IMR-90 (cell line): ENCODE measurements around the gene MAP3K13. TPM values are rescaled to one million over a fixed set of nuclear protein-coding genes. Genes with fewer than 3 reads are reported as not detected.

Experiments used
- ATAC-seq: fragments of 200-7000 bp; cut with Tn5 transposase; 2 replicates; pipeline ENCODE4 v1.9.1; 2020; ENCODE audit warnings: low read depth, mild to moderate bottlenecking, moderate library complexity
- BruUV-seq: library from RNA; stranded (reverse); fragments of 400-500 nt; replicated peaks from 2 replicates; lab custom pipeline; 2021; lab: Mats Ljungman, UMichigan
- CTCF ChIA-PET: fragments of 300-600 bp; formaldehyde crosslinking; extraction: SDS; loops from one replicate; lab custom pipeline; 2021; ENCODE audit warnings: antibody characterized with exemption; lab: Yijun Ruan, JAX
- POLR2A ChIA-PET: fragments of 300-600 bp; sonication (Branson Sonifier 250); formaldehyde crosslinking; loops from one replicate; lab custom pipeline; 2022; ENCODE audit warnings: antibody characterized with exemption; ENCODE audit not compliant: unreplicated experiment; lab: Charles Lee
- DNase-seq: peaks from one replicate; pipeline ENCODE4 v3.0.0; 2013
- H2AFZ ChIP-seq: replicated peaks from 2 replicates; pipeline ENCODE3; 2013; ENCODE audit warnings: low read length, mild to moderate bottlenecking; ENCODE audit not compliant: poor library complexity
- H2AK5ac ChIP-seq: 2 replicates; pipeline ENCODE4 v1.6.1; 2013; ENCODE audit warnings: low read depth, low read length, inconsistent platforms
- H2AK9ac ChIP-seq: replicated peaks from 2 replicates; pipeline ENCODE3; 2013; ENCODE audit warnings: mild to moderate bottlenecking, low read depth, low read length, moderate library complexity; ENCODE audit not compliant: poor library complexity
- H2BK120ac ChIP-seq: 2 replicates; pipeline ENCODE4 v1.6.1; 2013; ENCODE audit warnings: low read depth, low read length, inconsistent platforms
- H2BK15ac ChIP-seq: 3 replicates; pipeline ENCODE4 v1.6.1; 2013; ENCODE audit warnings: low read depth, low read length, inconsistent platforms
- H2BK20ac ChIP-seq: 2 replicates; pipeline ENCODE4 v1.6.1; 2013; ENCODE audit warnings: low read depth, mild to moderate bottlenecking, inconsistent platforms, low read length, moderate library complexity
- H2BK5ac ChIP-seq: 2 replicates; pipeline ENCODE4 v1.6.1; 2013; ENCODE audit warnings: mild to moderate bottlenecking, low read depth, low read length, inconsistent platforms; ENCODE audit not compliant: poor library complexity, severe bottlenecking
- H3K14ac ChIP-seq: replicated peaks from 2 replicates; pipeline ENCODE4 v1.6.1; 2013; ENCODE audit warnings: low read depth, low read length, inconsistent platforms
- H3K18ac ChIP-seq: 2 replicates; pipeline ENCODE4 v1.6.1; 2013; ENCODE audit warnings: low read depth, low read length, control low read depth
- H3K23ac ChIP-seq: 2 replicates; pipeline ENCODE4 v1.6.1; 2013; ENCODE audit warnings: low read depth, low read length, inconsistent platforms
- H3K27ac ChIP-seq: 2 replicates; pipeline ENCODE4 v1.5.1; 2013; ENCODE audit warnings: mild to moderate bottlenecking, control low read depth, low read length; ENCODE audit not compliant: insufficient read depth
- H3K27me3 ChIP-seq: 2 replicates; pipeline ENCODE4 v1.6.1; 2013; ENCODE audit warnings: low read length; ENCODE audit not compliant: control insufficient read depth, insufficient read depth
- H3K36me3 ChIP-seq: 2 replicates; pipeline ENCODE4 v1.6.1; 2013; ENCODE audit warnings: low read length, mixed read lengths; ENCODE audit not compliant: control insufficient read depth, insufficient read depth
- H3K4ac ChIP-seq: 2 replicates; pipeline ENCODE4 v1.6.1; 2013; ENCODE audit warnings: low read depth, low read length, inconsistent platforms
- H3K4me1 ChIP-seq: 2 replicates; pipeline ENCODE4 v1.6.1; 2013; ENCODE audit warnings: low read length, mixed read lengths; ENCODE audit not compliant: control insufficient read depth, insufficient read depth
- H3K4me2 ChIP-seq: 2 replicates; pipeline ENCODE4 v1.6.1; 2013; ENCODE audit warnings: low read depth, mild to moderate bottlenecking, control low read depth, low read length, moderate library complexity
- H3K4me3 ChIP-seq: 2 replicates; pipeline ENCODE4 v1.5.1; 2013; ENCODE audit warnings: low read depth, mild to moderate bottlenecking, control low read depth, low read length, moderate library complexity; ENCODE audit not compliant: insufficient read depth
- H3K56ac ChIP-seq: 2 replicates; pipeline ENCODE4 v1.6.1; 2013; ENCODE audit warnings: low read length, inconsistent platforms; ENCODE audit not compliant: insufficient read depth; ENCODE audit errors: extremely low read depth
- H3K79me1 ChIP-seq, 2 experiments: 2 replicates each; pipeline ENCODE4 v1.6.1; 2013; ENCODE audit warnings: low read length in 2 of 2, inconsistent platforms in 1 of 2, low read depth in 1 of 2
- H3K9ac ChIP-seq: 2 replicates; pipeline ENCODE4 v1.6.1; 2013; ENCODE audit warnings: low read depth, low read length, control low read depth
- H3K9me1 ChIP-seq: 2 replicates; pipeline ENCODE4 v1.6.1; 2013; ENCODE audit warnings: low read length, inconsistent platforms; ENCODE audit not compliant: insufficient read depth
- H3K9me3 ChIP-seq: 2 replicates; pipeline ENCODE4 v1.6.1; 2013; ENCODE audit warnings: low read length; ENCODE audit not compliant: control insufficient read depth, insufficient read depth
- H4K20me1 ChIP-seq: 2 replicates; pipeline ENCODE4 v1.6.1; 2013; ENCODE audit warnings: low read length, inconsistent platforms; ENCODE audit not compliant: insufficient read depth
- H4K5ac ChIP-seq: 2 replicates; pipeline ENCODE4 v1.6.1; 2013; ENCODE audit warnings: mild to moderate bottlenecking, low read depth, low read length, control low read depth
- H4K8ac ChIP-seq, 2 experiments: 2 replicates each; pipeline ENCODE4 v1.6.1; 2013; ENCODE audit warnings: low read depth in 2 of 2, low read length in 2 of 2, control low read depth in 1 of 2, inconsistent platforms in 1 of 2
- H4K91ac ChIP-seq: 2 replicates; pipeline ENCODE4 v1.6.1; 2013; ENCODE audit warnings: low read depth, low read length, inconsistent platforms; ENCODE audit not compliant: insufficient read depth
- CEBPB ChIP-seq: IDR thresholded peaks from 2 replicates; pipeline ENCODE4 v1.6.1; 2012; ENCODE audit warnings: low read depth, low read length, improper control_type of control experiment
- CHD1 ChIP-seq: IDR thresholded peaks from 2 replicates; pipeline ENCODE4 v1.6.1; 2012; ENCODE audit warnings: low read depth, low read length, improper control_type of control experiment
- MAFK ChIP-seq: IDR thresholded peaks from 2 replicates; pipeline ENCODE4 v1.6.1; 2012; ENCODE audit warnings: low read depth, low read length, improper control_type of control experiment
- MAZ ChIP-seq: IDR thresholded peaks from 2 replicates; pipeline ENCODE4 v1.6.1; 2012; ENCODE audit warnings: low read depth, mild to moderate bottlenecking, low read length, improper control_type of control experiment, moderate library complexity, borderline replicate concordance
- MXI1 ChIP-seq: IDR thresholded peaks from 2 replicates; pipeline ENCODE4 v1.6.1; 2012; ENCODE audit warnings: low read depth, mild to moderate bottlenecking, low read length, moderate library complexity, borderline replicate concordance
- NFE2L2 ChIP-seq: fragments of 150-350 bp; IDR thresholded peaks from 2 replicates; pipeline ENCODE4 v1.6.1; 2016; ENCODE audit warnings: low read depth, mild to moderate bottlenecking, low read length
- POLR2A ChIP-seq: IDR thresholded peaks from 2 replicates; pipeline ENCODE4 v1.6.1; 2012; ENCODE audit warnings: mild to moderate bottlenecking, low read depth, low read length
- RCOR1 ChIP-seq: IDR thresholded peaks from 2 replicates; pipeline ENCODE4 v1.6.1; 2012; ENCODE audit warnings: mild to moderate bottlenecking, low read length, improper control_type of control experiment; ENCODE audit not compliant: insufficient replicate concordance
- WGBS, 2 experiments: methylation state at CpG; one replicate each; pipeline versions ENCODE4 v1.1.5 to v1.1.7; 2013; ENCODE audit warnings: missing lambda C conversion rate in 2 of 2; ENCODE audit not compliant: insufficient read length in 1 of 2; ENCODE audit errors: extremely low coverage in 2 of 2; 5-methylcytosine and 5-hydroxymethylcytosine counted together
- dilution Hi-C: fragments of 300-500 bp; cut with HindIII; formaldehyde crosslinking; loops from one replicate; pipeline ENCODE4 v1.14.3; 2018; ENCODE audit warnings: low sequenced_read_pairs; ENCODE audit not compliant: unreplicated experiment
- in situ Hi-C: fragments of 300-500 bp; cut with MboI; formaldehyde crosslinking; loops from 3 replicates; pipeline ENCODE4 v1.14.3; 2019; ENCODE audit warnings: low sequenced_read_pairs, inconsistent platforms, mixed read lengths
- intact Hi-C: fragments of 100-400 bp; cut with micrococcal nuclease; formaldehyde crosslinking; loops from 2 replicates; pipeline ENCODE4 v1.10.0; 2022
- polyA plus RNA-seq, 3 experiments: library from polyadenylated mRNA; depleted of rRNA; stranded (reverse); fragments of >200 nt; gene quantifications; 2 replicates each; pipeline ENCODE4 v1.2.3, GENCODE V29; 2012; ENCODE audit warnings: low replicate concordance in 1 of 3
- total RNA-seq: library from RNA; depleted of rRNA; stranded (reverse); fragments of >200 nt; gene quantifications from 2 replicates; pipeline ENCODE4 v1.2.3, GENCODE V29; 2012
- TF ChIP-seq, protein P1 (sequence below): conservative IDR thresholded peaks from 2 replicates; pipeline ENCODE4 v1.5.1; 2012; ENCODE audit warnings: mild to moderate bottlenecking, low read depth, low read length, improper control_type of control experiment

Gene MAP3K13
- total and polyA plus RNA-seq, 2 of the 4 experiments (the other 2 are of a cell fraction), result 9.9 to 17.6 TPM

DNA sequence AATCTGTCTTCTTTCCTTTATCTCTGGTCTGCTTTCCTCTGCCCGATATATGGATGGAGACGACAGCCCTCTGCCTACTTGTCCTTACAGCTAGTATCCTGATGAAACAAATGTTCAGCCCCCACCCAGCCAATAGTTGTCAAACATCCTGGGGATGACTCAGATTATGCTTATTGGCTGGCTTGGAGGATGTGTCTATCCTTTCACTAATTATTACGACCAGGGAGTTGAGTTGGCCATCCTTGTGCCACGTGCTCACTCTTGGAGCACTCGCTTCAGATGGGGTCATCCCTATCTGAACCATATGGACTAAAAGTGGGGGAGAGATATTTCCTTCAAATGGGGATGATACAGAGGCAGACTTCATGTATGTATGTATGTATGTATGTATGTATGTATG, 6.4 kb upstream of the MAP3K13 start:
- DNase-seq, result no peak
- no CpG with 5 or more reads among the region's 5 CpGs for WGBS, 2 experiments

More for the DNA sequence above, 6.4 kb upstream of the MAP3K13 start:
- no peak overlapping the region for H3K27ac ChIP-seq
- dilution Hi-C loops, result no loop called here
- no peak overlapping the region for H3K4ac ChIP-seq
- no peak overlapping the region for H3K14ac ChIP-seq
- intact Hi-C loops, result no loop called here
- no peaks in the 10 kb centered on the region for H3K4me1 ChIP-seq
- no peak overlapping the region for H2BK5ac ChIP-seq
- H3K36me3 ChIP-seq, result no peaks in the 10 kb centered on the region
- H2AK5ac ChIP-seq, result no peak overlapping the region
- TF ChIP-seq NFE2L2, result no peak
- TF ChIP-seq, protein P1, sequence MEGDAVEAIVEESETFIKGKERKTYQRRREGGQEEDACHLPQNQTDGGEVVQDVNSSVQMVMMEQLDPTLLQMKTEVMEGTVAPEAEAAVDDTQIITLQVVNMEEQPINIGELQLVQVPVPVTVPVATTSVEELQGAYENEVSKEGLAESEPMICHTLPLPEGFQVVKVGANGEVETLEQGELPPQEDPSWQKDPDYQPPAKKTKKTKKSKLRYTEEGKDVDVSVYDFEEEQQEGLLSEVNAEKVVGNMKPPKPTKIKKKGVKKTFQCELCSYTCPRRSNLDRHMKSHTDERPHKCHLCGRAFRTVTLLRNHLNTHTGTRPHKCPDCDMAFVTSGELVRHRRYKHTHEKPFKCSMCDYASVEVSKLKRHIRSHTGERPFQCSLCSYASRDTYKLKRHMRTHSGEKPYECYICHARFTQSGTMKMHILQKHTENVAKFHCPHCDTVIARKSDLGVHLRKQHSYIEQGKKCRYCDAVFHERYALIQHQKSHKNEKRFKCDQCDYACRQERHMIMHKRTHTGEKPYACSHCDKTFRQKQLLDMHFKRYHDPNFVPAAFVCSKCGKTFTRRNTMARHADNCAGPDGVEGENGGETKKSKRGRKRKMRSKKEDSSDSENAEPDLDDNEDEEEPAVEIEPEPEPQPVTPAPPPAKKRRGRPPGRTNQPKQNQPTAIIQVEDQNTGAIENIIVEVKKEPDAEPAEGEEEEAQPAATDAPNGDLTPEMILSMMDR, result no peak
- no peak for TF ChIP-seq MXI1
- no peak for TF ChIP-seq RCOR1
- no peak for TF ChIP-seq POLR2A
- TF ChIP-seq MAFK, result no peak
- no peak for TF ChIP-seq MAZ
- TF ChIP-seq CHD1, result no peak
- no peak for TF ChIP-seq CEBPB
- POLR2A ChIA-PET, result no interaction called here
- BruUV-seq, result no TSS peak
- no peak overlapping the region for H4K8ac ChIP-seq
- no peak overlapping the region for H2BK15ac ChIP-seq
- no peak overlapping the region for H2BK20ac ChIP-seq
- H4K5ac ChIP-seq, result no peak overlapping the region
- H3K18ac ChIP-seq, result no peak overlapping the region
- no peaks in the 10 kb centered on the region for H3K9me3 ChIP-seq
- no peaks in the 10 kb centered on the region for H3K79me1 ChIP-seq
- H2AFZ ChIP-seq, result no peak overlapping the region
- no peaks in the 10 kb centered on the region for H3K9me1 ChIP-seq
- H3K27me3 ChIP-seq, result no peaks in the 10 kb centered on the region
- no peak overlapping the region for H3K9ac ChIP-seq
- H2BK120ac ChIP-seq, result no peak overlapping the region
- no peak overlapping the region for H3K56ac ChIP-seq
- no peak overlapping the region for H3K4me2 ChIP-seq
- no peak for ATAC-seq
- CTCF ChIA-PET, result interaction anchor here (0.5 kb wide), 1 partner anchor 219 kb away, joined by 4 read pairs; no protein-coding TSS in a partner anchor
- no peak overlapping the region for H4K91ac ChIP-seq
- H3K4me3 ChIP-seq, result no peak overlapping the region
- H3K23ac ChIP-seq, result no peak overlapping the region
- no peak overlapping the region for H2AK9ac ChIP-seq
- H4K20me1 ChIP-seq, result no peaks in the 10 kb centered on the region
- in situ Hi-C loops, result no loop called here
